GM19193 (cell line): ENCODE results near the gene NAV3.

Experiments used
- POLR2A ChIP-seq: IDR thresholded peaks from 4 replicates; pipeline ENCODE4 v1.6.1; 2011; ENCODE audit not compliant: insufficient read depth, insufficient read length; ENCODE audit errors: extremely low read depth

NAV3 gene

DNA sequence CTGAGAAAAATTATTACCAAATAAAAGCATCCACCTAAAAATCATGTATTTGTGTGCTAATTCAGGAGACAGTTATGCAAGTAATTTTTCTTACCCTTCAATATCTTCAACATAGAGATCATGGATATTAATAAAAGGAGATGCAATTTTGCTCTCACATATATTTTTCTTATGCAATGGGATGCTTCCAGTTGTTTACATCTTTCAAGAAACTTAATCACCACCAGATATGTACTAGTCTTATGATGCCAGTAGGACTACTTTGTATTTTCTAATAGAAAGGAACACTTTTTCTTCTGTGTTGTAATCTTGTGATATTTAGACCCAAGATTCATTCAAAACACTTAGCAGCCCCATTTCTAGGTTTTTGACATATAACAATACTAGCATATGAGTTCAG, 107.6 kb downstream of the NAV3 start:
- TF ChIP-seq POLR2A, result no peak

DNA sequence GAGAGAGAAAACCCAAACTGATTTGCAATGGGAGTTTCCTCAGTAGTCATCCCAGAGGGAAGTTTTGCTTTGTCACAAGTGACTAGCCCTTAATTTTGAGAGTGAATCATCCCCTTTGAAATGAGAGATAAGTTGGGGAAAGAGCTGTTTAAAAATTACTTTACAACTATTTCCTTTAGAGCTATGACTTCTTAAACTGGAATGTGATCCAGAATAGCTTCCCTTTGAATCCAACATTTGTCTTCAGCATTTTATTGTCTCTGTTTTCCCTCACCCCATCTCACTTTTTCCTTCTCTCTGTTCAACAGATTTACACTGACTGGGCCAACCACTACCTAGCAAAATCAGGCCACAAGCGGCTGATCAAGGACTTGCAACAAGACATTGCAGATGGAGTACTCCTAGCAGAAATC, 109.3 kb downstream of the NAV3 start:
- TF ChIP-seq POLR2A, result no peak

DNA sequence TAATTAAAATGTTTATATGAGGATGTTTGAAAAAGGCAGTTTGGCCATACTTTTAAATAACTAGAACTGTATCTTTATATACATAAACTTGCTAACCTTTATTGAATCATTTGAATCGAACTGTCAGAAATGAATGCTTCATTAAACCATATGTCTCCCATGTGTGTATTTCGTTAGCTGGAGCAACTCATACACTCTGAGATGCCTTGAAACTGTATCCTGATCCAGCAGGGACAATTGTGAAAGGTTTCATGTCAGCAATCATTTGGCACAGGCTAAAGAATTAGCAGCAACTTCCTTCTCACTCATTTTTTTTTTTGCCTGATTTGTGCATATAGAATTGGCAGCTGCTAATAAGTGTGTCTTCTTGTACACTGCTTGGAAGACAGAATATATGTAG, 109.9 kb downstream of the NAV3 start:
- TF ChIP-seq POLR2A, result no peak

DNA sequence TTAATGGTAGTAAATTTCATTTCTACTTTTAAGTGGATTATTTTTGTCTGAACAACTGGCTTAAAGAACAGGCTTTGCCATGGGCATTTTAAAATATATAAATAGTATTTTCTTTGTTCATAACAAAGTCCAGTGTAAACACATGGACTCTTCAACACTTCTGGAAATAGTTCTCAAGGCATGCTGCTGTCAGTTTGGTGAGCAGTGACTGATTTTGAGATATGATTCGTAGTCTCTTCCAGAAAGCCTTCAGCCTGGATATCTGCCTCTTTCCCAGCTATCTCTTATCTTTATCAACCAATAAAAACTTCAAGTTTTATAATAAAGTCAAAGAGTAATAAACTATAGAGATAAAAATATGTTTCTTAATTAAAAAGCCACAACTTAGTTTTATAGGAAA, 110.7 kb downstream of the NAV3 start:
- TF ChIP-seq POLR2A, result no peak

DNA sequence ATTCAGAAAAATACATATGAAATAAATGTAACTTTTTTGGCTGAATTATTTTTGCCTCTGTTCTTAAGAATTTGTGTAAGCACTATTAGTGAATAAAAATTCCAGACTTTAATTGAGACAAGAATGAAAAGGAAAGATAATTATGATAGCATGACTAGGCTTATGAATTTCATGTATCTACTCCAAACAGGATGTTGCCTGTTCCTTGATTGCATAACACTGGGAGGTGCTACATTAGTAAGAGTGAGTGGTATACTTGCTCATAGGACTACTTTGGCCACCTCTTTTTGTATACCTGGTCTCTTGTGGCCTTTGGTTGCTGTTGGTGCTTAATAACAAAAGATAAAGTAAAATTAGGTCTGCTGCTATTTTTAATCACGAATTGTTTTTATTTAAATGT, 112.8 kb downstream of the NAV3 start:
- no peak for TF ChIP-seq POLR2A

GRCh38 chr12:77946541-77947061, 115.9 kb downstream of the NAV3 start:
- TF ChIP-seq POLR2A, result no peak

- no peak for TF ChIP-seq POLR2A
These were observed 116.6 kb downstream of the NAV3 start for GRCh38 chr12:77947330-77947729.

DNA sequence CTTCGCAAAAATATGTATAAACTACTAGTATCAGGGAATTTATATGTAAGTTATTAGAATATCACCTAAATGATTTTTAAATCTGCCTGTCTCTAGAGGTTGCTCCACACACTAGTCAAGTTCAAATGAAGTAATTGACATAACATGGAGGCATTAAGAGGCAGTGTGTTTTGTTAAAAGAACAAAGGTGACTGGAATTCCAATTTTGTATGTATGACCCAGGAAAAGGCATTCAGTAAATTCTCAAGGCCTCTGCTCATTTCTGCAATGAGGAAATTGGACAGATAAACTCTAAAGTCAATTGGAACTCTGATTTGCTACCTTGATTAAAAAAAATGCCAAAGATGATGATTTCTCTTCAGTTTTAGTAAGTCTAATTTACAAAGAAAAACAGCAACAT, 117.1 kb downstream of the NAV3 start:
- no peak for TF ChIP-seq POLR2A

- no peak for TF ChIP-seq POLR2A
These were observed 119.2 kb downstream of the NAV3 start for GRCh38 chr12:77949943-77950342.

DNA sequence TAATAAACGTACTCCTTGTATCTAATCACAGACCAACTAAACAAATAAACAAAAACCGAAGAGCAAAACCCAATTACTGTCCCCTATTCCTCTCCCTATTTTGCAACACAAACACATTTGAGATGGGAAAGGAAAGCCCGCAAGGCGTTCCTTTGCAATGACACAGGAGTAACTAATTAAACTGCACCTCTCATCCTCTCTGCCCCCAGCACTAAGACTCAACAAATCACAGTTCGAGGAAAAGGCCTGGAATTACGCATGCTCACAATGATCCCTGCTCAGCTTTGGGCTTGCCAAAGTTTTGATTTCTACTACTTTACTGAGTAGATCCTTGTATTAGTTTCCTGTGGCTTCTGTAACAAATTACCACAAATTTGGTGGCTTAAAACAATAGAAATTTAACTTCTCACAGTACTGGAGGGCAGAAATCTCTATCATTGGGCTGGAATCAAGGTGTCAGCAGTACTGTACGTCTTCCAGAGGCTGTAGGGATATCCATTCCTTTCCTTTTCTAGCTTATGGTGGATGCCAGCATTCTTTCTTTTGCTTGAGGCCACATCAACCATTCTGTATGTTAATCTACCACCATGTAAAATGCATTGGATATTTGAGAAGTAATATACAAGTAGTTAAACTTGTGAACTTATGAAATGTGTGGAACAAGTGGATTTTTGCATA, 123.0 kb downstream of the NAV3 start:
- TF ChIP-seq POLR2A, result no peak

DNA sequence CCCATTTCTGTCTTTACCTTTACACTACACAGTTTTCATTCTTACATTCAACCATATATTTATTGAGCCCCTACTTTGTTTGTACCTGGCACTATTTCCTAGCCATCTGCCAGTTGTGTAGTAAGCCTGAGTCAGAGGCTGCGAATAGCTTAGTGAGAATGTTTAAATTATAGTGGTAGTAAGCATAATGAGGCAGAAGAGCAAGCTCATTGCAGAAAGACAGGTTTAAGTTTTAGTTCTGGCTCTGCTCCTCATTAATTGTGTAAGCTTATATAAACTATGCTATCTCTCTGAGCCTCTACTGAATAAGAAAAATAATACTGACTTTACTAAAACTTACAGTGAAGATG, 123.5 kb downstream of the NAV3 start:
- TF ChIP-seq POLR2A, result no peak

DNA sequence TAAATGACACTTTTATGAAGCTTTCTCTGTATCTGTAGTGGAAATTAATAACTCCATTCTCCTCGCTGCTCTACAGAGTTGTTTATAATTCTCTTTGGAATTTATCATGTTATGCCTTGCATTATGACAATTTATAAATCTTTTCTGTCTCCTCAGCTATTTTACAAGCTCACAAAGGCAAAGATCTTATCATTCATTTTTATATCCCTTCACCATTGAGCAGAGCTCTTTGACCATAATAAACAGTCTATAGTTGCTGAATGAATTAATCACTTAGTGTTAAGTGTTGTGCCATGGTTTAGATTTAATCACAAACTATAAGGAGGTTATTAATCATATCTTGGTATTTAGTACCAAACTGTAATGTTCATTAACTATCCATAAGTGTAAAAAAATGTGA, 126.4 kb downstream of the NAV3 start:
- TF ChIP-seq POLR2A, result no peak

GRCh38 chr12:77963576-77964178, 133.0 kb downstream of the NAV3 start:
- TF ChIP-seq POLR2A, result no peak

- TF ChIP-seq POLR2A, result no peak
These were observed 135.1 kb downstream of the NAV3 start for GRCh38 chr12:77965790-77966189.

DNA sequence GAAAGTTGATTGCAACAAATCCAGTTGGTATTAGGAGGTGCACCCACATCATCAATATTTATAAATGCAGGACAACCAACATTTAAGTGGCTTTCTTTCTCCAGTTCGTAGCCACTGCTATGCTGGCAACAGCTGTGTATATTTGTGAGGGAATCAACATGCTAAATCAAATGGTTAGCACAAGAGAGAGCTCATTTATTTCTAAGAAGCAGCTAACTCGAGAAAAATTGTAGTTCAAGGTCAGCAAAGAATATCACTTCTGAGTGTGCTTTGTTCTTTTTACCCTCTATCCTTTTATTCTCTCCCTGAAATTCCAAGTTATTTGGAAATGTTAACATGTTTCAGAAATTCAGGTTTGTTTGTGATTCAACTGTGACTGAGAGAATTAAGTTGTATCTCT, 137.3 kb downstream of the NAV3 start:
- TF ChIP-seq POLR2A, result no peak

GRCh38 chr12:77968571-77968970, 137.9 kb downstream of the NAV3 start:
- TF ChIP-seq POLR2A, result no peak
